ENCODE measurements around the gene ATP5F1A.

- TF ChIP-seq, protein P1, sequence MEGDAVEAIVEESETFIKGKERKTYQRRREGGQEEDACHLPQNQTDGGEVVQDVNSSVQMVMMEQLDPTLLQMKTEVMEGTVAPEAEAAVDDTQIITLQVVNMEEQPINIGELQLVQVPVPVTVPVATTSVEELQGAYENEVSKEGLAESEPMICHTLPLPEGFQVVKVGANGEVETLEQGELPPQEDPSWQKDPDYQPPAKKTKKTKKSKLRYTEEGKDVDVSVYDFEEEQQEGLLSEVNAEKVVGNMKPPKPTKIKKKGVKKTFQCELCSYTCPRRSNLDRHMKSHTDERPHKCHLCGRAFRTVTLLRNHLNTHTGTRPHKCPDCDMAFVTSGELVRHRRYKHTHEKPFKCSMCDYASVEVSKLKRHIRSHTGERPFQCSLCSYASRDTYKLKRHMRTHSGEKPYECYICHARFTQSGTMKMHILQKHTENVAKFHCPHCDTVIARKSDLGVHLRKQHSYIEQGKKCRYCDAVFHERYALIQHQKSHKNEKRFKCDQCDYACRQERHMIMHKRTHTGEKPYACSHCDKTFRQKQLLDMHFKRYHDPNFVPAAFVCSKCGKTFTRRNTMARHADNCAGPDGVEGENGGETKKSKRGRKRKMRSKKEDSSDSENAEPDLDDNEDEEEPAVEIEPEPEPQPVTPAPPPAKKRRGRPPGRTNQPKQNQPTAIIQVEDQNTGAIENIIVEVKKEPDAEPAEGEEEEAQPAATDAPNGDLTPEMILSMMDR (IDR thresholded peaks at IDR 0.05), result no peak
- no peak for TF ChIP-seq EZH2 (IDR thresholded peaks at IDR 0.05)
Measured at GRCh38 chr18:46046126-46046525, 52.0 kb downstream of the ATP5F1A start.

All from neural progenitor cell (in vitro differentiated cells).